Karpas-422 (cell line): ENCODE data around the gene BAIAP2L2. TPM values are rescaled to one million over a fixed set of nuclear protein-coding genes. Genes with fewer than 3 reads are reported as not detected.
"Not testable (repeated sequence)": the region's sequence is repeated elsewhere in the genome, so short reads cannot be mapped to it uniquely, and the experiment has no call there.

Experiments used
- DNase-seq: peaks from one replicate; pipeline ENCODE4 v3.0.0-alpha.2; 2015
- H2AFZ ChIP-seq: fragments of 200-600 bp; sonication (generic); 2 replicates; pipeline ENCODE4 v1.6.1; 2014; ENCODE audit warnings: antibody characterized with exemption, low read length, mixed read lengths
- H3K27ac ChIP-seq: fragments of 200-600 bp; sonication (generic); 2 replicates; pipeline ENCODE4 v1.5.1; 2014; ENCODE audit warnings: mild to moderate bottlenecking, low read length, moderate library complexity
- H3K27me3 ChIP-seq: fragments of 200-600 bp; sonication (generic); 2 replicates; pipeline ENCODE4 v1.6.1; 2014; ENCODE audit warnings: low read length, mixed read lengths
- H3K36me3 ChIP-seq: fragments of 200-600 bp; sonication (generic); 2 replicates; pipeline ENCODE4 v1.6.1; 2014; ENCODE audit warnings: low read length, mixed read lengths; ENCODE audit not compliant: insufficient read depth
- H3K4me1 ChIP-seq: fragments of 200-600 bp; sonication (generic); 2 replicates; pipeline ENCODE4 v1.6.1; 2014; ENCODE audit warnings: mild to moderate bottlenecking, low read length, mixed read lengths
- H3K4me2 ChIP-seq: fragments of 200-600 bp; sonication (generic); 2 replicates; pipeline ENCODE4 v1.6.1; 2014; ENCODE audit warnings: low read length, low read depth, mild to moderate bottlenecking; ENCODE audit not compliant: poor library complexity, severe bottlenecking
- H3K4me3 ChIP-seq: fragments of 200-600 bp; sonication (generic); 2 replicates; pipeline ENCODE4 v1.5.1; 2014; ENCODE audit warnings: mild to moderate bottlenecking, antibody characterized with exemption, low read length, mixed read lengths
- H3K79me2 ChIP-seq: fragments of 200-600 bp; sonication (generic); 2 replicates; pipeline ENCODE4 v1.6.1; 2014; ENCODE audit warnings: mild to moderate bottlenecking, low read length, mixed read lengths
- H3K9ac ChIP-seq: fragments of 200-600 bp; sonication (generic); 2 replicates; pipeline ENCODE4 v1.6.0; 2014; ENCODE audit warnings: low read length
- H3K9me2 ChIP-seq: fragments of 200-600 bp; sonication (generic), shearing (Covaris generic); replicated peaks from 2 replicates; pipeline ENCODE4 v1.6.0; 2014; ENCODE audit warnings: mild to moderate bottlenecking, low read length, moderate library complexity; ENCODE audit not compliant: insufficient read depth
- H3K9me3 ChIP-seq: fragments of 300-700, 200-600 bp; sonication (generic); 2 replicates; pipeline ENCODE4 v1.6.1; 2014; ENCODE audit warnings: low read length, mixed read lengths
- H4K20me1 ChIP-seq: fragments of 200-600 bp; sonication (generic); 2 replicates; pipeline ENCODE4 v1.6.1; 2014; ENCODE audit warnings: mild to moderate bottlenecking, antibody characterized with exemption, low read length, low read depth; ENCODE audit not compliant: insufficient read depth
- total RNA-seq: library from RNA; depleted of rRNA; stranded (reverse); fragments of >200 nt; shearing (Covaris generic); gene quantifications from 2 replicates; pipeline ENCODE4 v1.2.3, GENCODE V29; 2014; ENCODE audit warnings: low replicate concordance

Gene BAIAP2L2
- total RNA-seq, 1 experiment from 2014 or later, result 0.22 TPM

GRCh38 chr22:38125038-38125610 is 14.6 kb upstream of the BAIAP2L2 start:
- no peaks in the 10 kb centered on the region for H3K79me2 ChIP-seq

GRCh38 chr22:38124236-38124974 is 13.9 kb upstream of the BAIAP2L2 start:
- no peaks in the 10 kb centered on the region for H4K20me1 ChIP-seq
- no peak overlapping the region for H3K9ac ChIP-seq
- no peak overlapping the region for H3K4me3 ChIP-seq
- H3K27ac ChIP-seq, result no peak overlapping the region
- no peaks in the 10 kb centered on the region for H3K4me1 ChIP-seq
- no peak for DNase-seq
- H3K36me3 ChIP-seq, result no peaks in the 10 kb centered on the region
- H3K9me3 ChIP-seq, result no peaks in the 10 kb centered on the region
- H3K79me2 ChIP-seq, result no peaks in the 10 kb centered on the region
- no peak overlapping the region for H3K4me2 ChIP-seq
- no peak overlapping the region for H2AFZ ChIP-seq
- no peaks in the 10 kb centered on the region for H3K27me3 ChIP-seq
- no peaks in the 10 kb centered on the region for H3K9me2 ChIP-seq

More at GRCh38 chr22:38125038-38125610, 14.6 kb upstream of the BAIAP2L2 start:
- no peak for DNase-seq
- H3K9me2 ChIP-seq, result no peaks in the 10 kb centered on the region
- H3K27me3 ChIP-seq, result no peaks in the 10 kb centered on the region
- H3K9ac ChIP-seq, result no peak overlapping the region
- H3K27ac ChIP-seq, result no peak overlapping the region
- no peak overlapping the region for H3K4me2 ChIP-seq
- no peaks in the 10 kb centered on the region for H3K36me3 ChIP-seq
- H3K9me3 ChIP-seq, result no peaks in the 10 kb centered on the region
- H2AFZ ChIP-seq, result no peak overlapping the region
- H3K4me3 ChIP-seq, result no peak overlapping the region
- no peaks in the 10 kb centered on the region for H4K20me1 ChIP-seq
- no peaks in the 10 kb centered on the region for H3K4me1 ChIP-seq

- H3K9ac ChIP-seq, result no peak overlapping the region
- H3K4me1 ChIP-seq, result no peaks in the 10 kb centered on the region
- no peaks in the 10 kb centered on the region for H3K36me3 ChIP-seq
- H4K20me1 ChIP-seq, result no peaks in the 10 kb centered on the region
- H3K27ac ChIP-seq, result no peak overlapping the region
- H3K4me2 ChIP-seq, result no peak overlapping the region
- H3K9me3 ChIP-seq, result no peaks in the 10 kb centered on the region
- no peak overlapping the region for H2AFZ ChIP-seq
- no peaks in the 10 kb centered on the region for H3K79me2 ChIP-seq
- no peak overlapping the region for H3K4me3 ChIP-seq
- H3K9me2 ChIP-seq, result no peaks in the 10 kb centered on the region
- no peaks in the 10 kb centered on the region for H3K27me3 ChIP-seq
- DNase-seq, result no peak
Observed at GRCh38 chr22:38122616-38123015, 12.1 kb upstream of the BAIAP2L2 start.

- no peaks in the 10 kb centered on the region for H3K79me2 ChIP-seq
- no peak overlapping the region for H3K9ac ChIP-seq
- H3K27ac ChIP-seq, result no peak overlapping the region
- no peaks in the 10 kb centered on the region for H3K9me3 ChIP-seq
- no peaks in the 10 kb centered on the region for H3K4me1 ChIP-seq
- H3K4me2 ChIP-seq, result no peak overlapping the region
- H3K9me2 ChIP-seq, result no peaks in the 10 kb centered on the region
- DNase-seq, result no peak
- H4K20me1 ChIP-seq, result no peaks in the 10 kb centered on the region
- H3K36me3 ChIP-seq, result no peaks in the 10 kb centered on the region
- H3K27me3 ChIP-seq, result no peaks in the 10 kb centered on the region
- no peak overlapping the region for H3K4me3 ChIP-seq
- H2AFZ ChIP-seq, result no peak overlapping the region
Observed at GRCh38 chr22:38120359-38121110, 10.1 kb upstream of the BAIAP2L2 start.

- not testable (repeated sequence) for H3K36me3 ChIP-seq, H3K4me2 ChIP-seq, H3K9me3 ChIP-seq, H3K9me2 ChIP-seq, H3K4me3 ChIP-seq, H3K4me1 ChIP-seq, H2AFZ ChIP-seq, H3K27me3 ChIP-seq, H3K27ac ChIP-seq, H3K79me2 ChIP-seq, H3K9ac ChIP-seq, H4K20me1 ChIP-seq, DNase-seq
Observed at GRCh38 chr22:38118747-38119146, 8.3 kb upstream of the BAIAP2L2 start.

DNA sequence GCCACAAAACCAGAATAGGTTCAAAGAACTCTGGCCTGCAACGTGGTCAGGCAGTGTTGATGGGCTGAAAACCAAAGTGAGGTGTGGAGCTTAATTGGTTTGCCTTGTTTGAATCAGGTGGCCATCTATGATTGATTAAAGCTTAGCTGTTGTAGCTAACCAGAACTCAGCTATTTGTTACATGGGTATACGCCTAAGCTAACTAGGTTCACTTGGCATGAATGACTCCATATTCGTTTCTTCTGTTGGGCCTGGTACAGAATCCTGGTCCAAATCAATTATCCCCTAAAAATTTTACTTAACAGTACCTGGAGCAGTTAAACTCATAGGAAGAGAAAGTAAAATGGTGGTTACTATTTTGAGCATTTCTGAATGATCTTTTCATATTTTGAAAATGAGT is 7.7 kb upstream of the BAIAP2L2 start:
- no peak overlapping the region for H3K4me3 ChIP-seq
- H3K36me3 ChIP-seq, result no peaks in the 10 kb centered on the region
- no peak for DNase-seq
- no peak overlapping the region for H3K9ac ChIP-seq
- H4K20me1 ChIP-seq, result no peaks in the 10 kb centered on the region
- no peaks in the 10 kb centered on the region for H3K9me2 ChIP-seq
- H3K79me2 ChIP-seq, result no peaks in the 10 kb centered on the region
- H3K9me3 ChIP-seq, result no peaks in the 10 kb centered on the region
- H2AFZ ChIP-seq, result no peak overlapping the region
- peaks cover 9% of the 10 kb centered on the region for H3K4me1 ChIP-seq
- H3K27me3 ChIP-seq, result no peaks in the 10 kb centered on the region
- H3K4me2 ChIP-seq, result no peak overlapping the region
- no peak overlapping the region for H3K27ac ChIP-seq

DNA sequence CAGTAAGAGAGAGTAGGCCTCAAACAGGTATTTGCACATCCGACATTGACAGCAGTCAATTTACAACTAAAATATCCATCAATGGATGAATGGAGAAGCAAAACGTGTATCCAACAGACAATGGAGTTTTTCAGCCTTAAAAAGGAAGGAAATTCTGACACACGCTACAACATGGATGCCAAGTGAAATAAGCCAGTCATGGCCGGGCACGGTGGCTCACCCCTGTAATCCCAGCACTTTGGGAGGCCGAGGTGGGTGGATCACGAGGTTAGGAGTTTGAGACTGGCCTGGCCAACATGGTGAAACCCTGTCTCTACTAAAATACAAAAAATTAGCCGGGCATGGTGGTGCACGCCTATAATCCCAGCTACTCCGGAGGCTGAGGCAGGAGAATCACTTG is 7.1 kb upstream of the BAIAP2L2 start:
- not testable (repeated sequence) for H3K9me2 ChIP-seq, H3K27me3 ChIP-seq, H3K36me3 ChIP-seq, H3K4me2 ChIP-seq, H3K9ac ChIP-seq, H3K9me3 ChIP-seq, DNase-seq, H3K4me1 ChIP-seq, H3K4me3 ChIP-seq, H4K20me1 ChIP-seq, H3K79me2 ChIP-seq, H2AFZ ChIP-seq, H3K27ac ChIP-seq

GRCh38 chr22:38115423-38116205 is 5.1 kb upstream of the BAIAP2L2 start:
- no peaks in the 10 kb centered on the region; the same call in 1 of the 2 replicates for H3K9me3 ChIP-seq
- H3K27me3 ChIP-seq, result no peaks in the 10 kb centered on the region
- no peak overlapping the region for H3K4me3 ChIP-seq
- H3K9me2 ChIP-seq, result no peaks in the 10 kb centered on the region
- H3K36me3 ChIP-seq, result no peaks in the 10 kb centered on the region
- H3K9ac ChIP-seq, result no peak overlapping the region
- peaks cover 9% of the 10 kb centered on the region for H3K4me1 ChIP-seq
- H3K4me2 ChIP-seq, result no peak overlapping the region
- no peaks in the 10 kb centered on the region for H3K79me2 ChIP-seq
- no peak for DNase-seq
- no peak overlapping the region for H2AFZ ChIP-seq
- H3K27ac ChIP-seq, result no peak overlapping the region
- no peaks in the 10 kb centered on the region for H4K20me1 ChIP-seq
